Fibroblast of skin of abdomen (primary cell): ENCODE results near the gene ERF.
A peak's percentile ranks its signal among the peaks of the same experiment; 100 is the strongest.

Source experiments
- DNase-seq: peaks from one replicate; pipeline ENCODE4 v3.0.0-alpha.2; 2013

ERF gene

GRCh38 chr19:42208612-42209011, 46.3 kb downstream of the ERF start:
- no peak for DNase-seq

GRCh38 chr19:42207767-42208271, 47.1 kb downstream of the ERF start:
- peak; percentile 81 for DNase-seq

GRCh38 chr19:42206871-42207755, 47.8 kb downstream of the ERF start:
- DNase-seq: peak; percentile 39

GRCh38 chr19:42204664-42205063, 50.3 kb downstream of the ERF start:
- DNase-seq: no peak

GRCh38 chr19:42203700-42204099, 51.2 kb downstream of the ERF start:
- DNase-seq: no peak

- DNase-seq: no peak
These were observed 52.5 kb downstream of the ERF start for GRCh38 chr19:42202290-42202880.

- DNase-seq: no peak
These were observed 53.2 kb downstream of the ERF start for GRCh38 chr19:42201489-42202289.

- DNase-seq: no peak
These were observed 54.7 kb downstream of the ERF start for GRCh38 chr19:42200116-42200715.

- no peak for DNase-seq
These were observed 55.4 kb downstream of the ERF start for GRCh38 chr19:42199440-42200115.

GRCh38 chr19:42198676-42199439, 56.1 kb downstream of the ERF start:
- DNase-seq: no peak
